ENCODE measurements around the gene HLA-DQA1. TPM values are rescaled to one million over a fixed set of nuclear protein-coding genes. Genes with fewer than 3 reads are reported as not detected.
"Not testable (repeated sequence)": the region's sequence is repeated elsewhere in the genome, so short reads cannot be mapped to it uniquely, and the experiment has no call there.

The HLA-DQA1 gene
- 10 to 100 TPM; 20.3 to 22.2 TPM for total RNA-seq
- polyA plus RNA-seq = 3.2 TPM

DNA sequence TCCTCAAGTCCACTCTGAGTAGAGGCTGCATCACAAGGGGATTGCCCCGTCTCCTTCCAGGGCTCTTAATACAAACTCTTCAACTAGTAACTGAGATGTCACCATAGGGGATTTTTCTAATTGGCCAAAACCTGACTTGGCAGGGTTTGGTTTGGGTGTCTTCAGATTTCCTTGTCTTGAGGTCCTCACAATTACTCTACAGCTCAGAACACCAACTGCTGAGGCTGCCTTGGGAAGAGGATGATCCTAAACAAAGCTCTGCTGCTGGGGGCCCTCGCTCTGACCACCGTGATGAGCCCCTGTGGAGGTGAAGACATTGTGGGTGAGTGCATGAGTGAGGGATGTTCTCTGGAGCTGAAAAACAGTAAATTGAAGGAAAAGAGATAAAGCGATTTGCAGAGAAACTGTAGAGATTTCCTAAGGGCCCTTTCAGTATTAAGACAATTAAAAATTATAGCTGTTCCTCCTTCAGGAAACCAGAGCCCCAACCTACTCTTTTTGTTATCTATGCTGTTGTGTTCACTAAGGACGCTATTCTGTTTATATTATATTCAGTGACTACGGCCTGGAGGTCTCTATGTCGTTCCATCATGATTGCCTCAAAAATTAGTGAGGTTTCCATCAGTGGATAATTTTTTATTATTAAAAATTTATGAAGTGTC is at the start of gene HLA-DQA1:
Gene HLA-DQA1 (plus strand): TSS at position 188 of the 662 bp plus-strand sequence. CDS start 53 bp downstream, at position 241.
- peaks cover 6% of the 10 kb centered on the region for H3K4me1 ChIP-seq (ENCODE audit: insufficient read depth, low read length)
- peak within 1 kb of the TSS; percentile 23 for H3K4me3 ChIP-seq (ENCODE audit: low read length)
- Mint-ChIP-seq H3K36me3 (no peaks in the 10 kb centered on the region), H3K4me1 (peaks cover 17 to 49% (median 47%) of the 10 kb centered on the region in 3 donors), H3K4me3 (peak within 1 kb of the TSS; percentile 28 to 93 (median 83)), H3K27ac (peak within 1 kb of the TSS in 7 of 8 donors; percentile 66 to 94 (median 86)), H3K9me3 (no peaks in the 10 kb centered on the region), H3K27me3 (peaks cover 2 to 6% of the 10 kb centered on the region in 2 donors)
- peak in 1 of 5 donors; percentile 10 for DNase-seq
- no peaks in the 10 kb centered on the region for H3K36me3 ChIP-seq (ENCODE audit: insufficient read depth, low read length)
- H3K9me3 ChIP-seq (ENCODE audit: low read length) = no peaks in the 10 kb centered on the region
- ChIA-PET CTCF (no interaction called here), POLR2A (no interaction called here)
- H3K27ac ChIP-seq (ENCODE audit: low read depth, low read length) = peak within 1 kb of the TSS; percentile 68
- no peaks in the 10 kb centered on the region for H3K27me3 ChIP-seq (ENCODE audit: insufficient read depth, low read length, poor library complexity, severe bottlenecking)

DNA sequence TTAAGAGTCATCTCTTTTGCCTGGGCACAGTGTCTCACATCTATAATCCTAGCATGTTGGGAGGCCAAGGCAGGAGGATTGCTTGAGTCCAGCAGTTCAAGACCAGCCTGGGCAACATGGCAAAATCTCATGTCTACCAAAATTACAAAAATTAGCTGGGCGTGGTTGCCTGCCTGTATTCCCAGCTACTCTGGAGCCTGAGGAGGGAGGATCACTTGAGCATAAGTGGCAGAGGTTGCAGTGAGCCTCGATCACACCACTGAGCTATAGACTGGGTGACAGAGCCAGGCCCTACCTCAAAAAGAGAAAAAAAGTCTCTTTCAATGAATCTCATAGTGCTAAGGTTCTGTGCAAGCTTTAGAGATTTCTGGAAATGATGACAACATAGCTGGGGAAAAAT is 49.0 kb upstream of the HLA-DQA1 start:
- no peaks in the 10 kb centered on the region for H3K4me1 ChIP-seq (ENCODE audit: insufficient read depth, low read length)
- no peaks in the 10 kb centered on the region for H3K9me3 Mint-ChIP-seq
- H3K27me3 Mint-ChIP-seq = peaks cover 1 to 3% of the 10 kb centered on the region in 2 donors
- H3K4me1 Mint-ChIP-seq = peaks cover 28 to 58% (median 50%) of the 10 kb centered on the region in 3 donors
- peak overlapping the region; percentile 22 to 96 (median 83) for H3K4me3 Mint-ChIP-seq
- no peak overlapping the region for H3K4me3 ChIP-seq (ENCODE audit: low read length)
- ChIA-PET POLR2A (no interaction called here), CTCF (no interaction called here)
- DNase-seq = no peak
- H3K27me3 ChIP-seq (ENCODE audit: insufficient read depth, low read length, poor library complexity, severe bottlenecking) = no peaks in the 10 kb centered on the region
- H3K9me3 ChIP-seq (ENCODE audit: low read length) = no peaks in the 10 kb centered on the region
- H3K36me3 Mint-ChIP-seq = no peaks in the 10 kb centered on the region
- H3K36me3 ChIP-seq (ENCODE audit: insufficient read depth, low read length) = no peaks in the 10 kb centered on the region
- peak overlapping the region in 7 of 8 donors; percentile 28 to 94 (median 58) for H3K27ac Mint-ChIP-seq
- H3K27ac ChIP-seq (ENCODE audit: low read depth, low read length) = no peak overlapping the region

DNA sequence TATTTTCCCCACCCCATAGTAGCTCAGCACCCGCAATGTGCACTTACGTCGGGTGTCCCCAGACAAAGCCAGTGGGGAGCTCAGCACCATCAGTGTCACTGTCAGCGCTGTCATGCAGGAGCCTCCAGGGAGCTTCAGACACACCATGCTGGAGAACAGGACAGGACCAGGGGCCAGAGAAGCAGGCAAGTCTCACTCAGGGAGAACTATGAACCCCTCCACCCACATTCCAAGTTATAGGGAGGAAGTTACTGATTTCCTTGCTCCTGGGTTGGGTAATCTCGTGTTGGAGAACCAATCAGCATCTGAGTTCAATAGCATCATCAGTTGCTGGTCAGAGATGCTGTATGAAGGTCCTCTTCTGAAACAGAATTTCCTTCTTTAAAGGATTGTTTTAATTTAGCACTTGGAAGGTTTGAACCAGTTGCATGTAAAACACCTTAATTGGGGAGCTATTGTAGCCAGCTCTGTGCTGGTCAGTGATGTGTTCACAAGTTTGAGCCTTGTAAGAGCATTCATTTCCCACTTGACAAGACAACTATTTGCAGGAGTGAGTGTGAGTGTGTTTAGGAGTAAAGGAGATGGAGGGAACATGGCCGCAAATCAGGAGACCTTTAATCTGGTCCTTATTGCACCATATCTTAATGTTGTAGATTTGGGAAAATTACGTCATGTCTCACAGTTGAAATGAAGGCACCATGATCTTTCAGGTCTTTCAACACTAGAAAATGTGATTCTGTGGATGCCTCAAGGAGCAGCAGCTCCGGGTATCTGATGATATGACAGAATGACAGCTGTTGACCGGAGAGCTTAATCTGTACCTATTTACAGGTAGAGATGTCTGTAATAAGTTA is 47.4 kb upstream of the HLA-DQA1 start, which contains the start of gene HLA-DRB1:
Gene HLA-DRB1 (minus strand): TSS at position 253 of the 854 bp plus-strand sequence. CDS start 106 bp downstream, at position 147.
- Histone ChIP-seq H3K4me3 (ENCODE audit: low read length) (peak within 1 kb of the TSS; percentile 47), H3K27me3 (ENCODE audit: insufficient read depth, low read length, poor library complexity, severe bottlenecking) (no peaks in the 10 kb centered on the region), H3K4me1 (ENCODE audit: insufficient read depth, low read length) (no peaks in the 10 kb centered on the region), H3K36me3 (ENCODE audit: insufficient read depth, low read length) (no peaks in the 10 kb centered on the region), H3K27ac (ENCODE audit: low read depth, low read length) (peak within 1 kb of the TSS; percentile 51), H3K9me3 (ENCODE audit: low read length) (no peaks in the 10 kb centered on the region)
- Mint-ChIP-seq H3K4me3 (peak within 1 kb of the TSS; percentile 73 to 96 (median 83)), H3K4me1 (peaks cover 27 to 47% (median 46%) of the 10 kb centered on the region in 3 donors), H3K9me3 (no peaks in the 10 kb centered on the region), H3K27me3 (peaks cover 0 to 3% of the 10 kb centered on the region in 2 donors), H3K27ac (peak within 1 kb of the TSS; percentile 1 to 96 (median 76)), H3K36me3 (no peaks in the 10 kb centered on the region)
- DNase-seq = peak in 3 of 5 donors; percentile 2 to 8 (median 6)
- ChIA-PET CTCF (no interaction called here), POLR2A (no interaction called here)

DNA sequence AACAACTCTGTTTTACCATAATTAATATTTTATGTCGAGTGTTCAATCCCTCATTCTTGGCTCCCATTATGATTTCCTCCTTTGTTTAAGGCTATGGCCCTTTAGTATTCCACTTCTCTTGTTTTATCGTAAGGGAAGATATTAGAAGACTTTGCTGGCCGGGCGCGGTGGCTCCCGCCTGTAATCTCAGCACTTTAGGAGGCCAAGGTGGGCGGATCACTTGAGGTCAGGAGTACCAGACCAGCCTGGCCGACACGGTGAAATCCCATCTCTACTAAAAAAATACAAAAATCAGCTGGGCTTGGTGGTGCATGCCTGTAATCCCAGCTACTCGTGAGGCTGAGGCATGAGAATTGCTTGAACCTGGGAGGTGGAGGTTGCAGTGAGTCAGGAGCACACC is 46.5 kb upstream of the HLA-DQA1 start:
- POLR2A ChIA-PET; H3K27me3 ChIP-seq (ENCODE audit: insufficient read depth, low read length, poor library complexity, severe bottlenecking); H3K4me3 ChIP-seq (ENCODE audit: low read length); CTCF ChIA-PET; H3K27me3 Mint-ChIP-seq; H3K9me3 ChIP-seq (ENCODE audit: low read length); H3K9me3 Mint-ChIP-seq; H3K36me3 Mint-ChIP-seq; H3K4me1 ChIP-seq (ENCODE audit: insufficient read depth, low read length); H3K27ac Mint-ChIP-seq; H3K27ac ChIP-seq (ENCODE audit: low read depth, low read length); DNase-seq; H3K4me3 Mint-ChIP-seq; H3K36me3 ChIP-seq (ENCODE audit: insufficient read depth, low read length): not testable (repeated sequence)
- peaks cover 22 to 39% (median 38%) of the 10 kb centered on the region in 3 donors for H3K4me1 Mint-ChIP-seq

DNA sequence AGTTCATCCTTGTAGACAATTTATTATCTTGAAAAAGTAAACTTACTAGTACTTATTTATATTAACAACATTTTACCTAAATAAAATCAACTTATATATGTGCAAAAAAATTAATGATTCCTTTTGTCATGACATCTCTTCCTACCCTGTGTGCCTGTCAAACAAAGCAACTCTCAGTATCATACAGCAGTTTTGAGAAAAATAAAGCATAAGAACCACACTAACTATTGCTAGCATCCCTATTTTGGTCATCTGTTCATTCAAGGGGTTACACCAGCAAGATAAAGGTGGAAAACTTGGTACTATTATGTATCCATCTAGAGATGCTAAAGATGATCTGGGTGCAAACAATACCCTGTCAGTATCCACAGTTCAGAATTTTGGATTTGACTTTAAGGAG is 40.2 kb upstream of the HLA-DQA1 start:
- Mint-ChIP-seq H3K9me3 (peaks cover 0 to 2% (median 0%) of the 10 kb centered on the region in 5 donors), H3K27ac (peak overlapping the region in 1 of 8 donors; percentile 21), H3K4me3 (no peak overlapping the region), H3K36me3 (peaks cover 0 to 8% (median 0%) of the 10 kb centered on the region in 3 donors), H3K4me1 (no peaks in the 10 kb centered on the region), H3K27me3 (no peaks in the 10 kb centered on the region)
- Histone ChIP-seq H3K27ac (ENCODE audit: low read depth, low read length) (no peak overlapping the region), H3K36me3 (ENCODE audit: insufficient read depth, low read length) (no peaks in the 10 kb centered on the region), H3K27me3 (ENCODE audit: insufficient read depth, low read length, poor library complexity, severe bottlenecking) (no peaks in the 10 kb centered on the region), H3K4me1 (ENCODE audit: insufficient read depth, low read length) (no peaks in the 10 kb centered on the region), H3K9me3 (ENCODE audit: low read length) (no peaks in the 10 kb centered on the region), H3K4me3 (ENCODE audit: low read length) (no peak overlapping the region)
- CTCF ChIA-PET = no interaction called here
- no peak for DNase-seq
- POLR2A ChIA-PET = no interaction called here

DNA sequence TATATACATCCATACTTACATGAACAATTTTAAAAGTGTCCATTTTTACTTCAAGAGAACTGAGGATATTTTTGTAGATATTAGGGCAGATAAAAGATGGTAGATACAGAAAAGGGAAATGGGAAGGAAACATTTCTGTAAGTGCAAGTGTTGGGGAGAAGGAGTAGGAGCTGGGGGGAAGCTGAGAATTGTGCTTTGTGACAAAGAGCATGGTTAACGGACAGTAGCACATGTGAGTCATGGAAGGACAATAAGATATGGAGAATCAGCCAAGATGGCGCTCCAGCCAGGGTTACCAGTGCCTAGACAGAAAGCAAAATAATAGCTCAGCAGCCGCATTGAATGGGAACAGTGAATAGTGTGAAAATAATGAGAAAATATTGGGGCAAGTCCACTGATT is 34.8 kb upstream of the HLA-DQA1 start:
- Mint-ChIP-seq H3K9me3 (peaks cover 0 to 13% (median 0%) of the 10 kb centered on the region in 5 donors), H3K27ac (peak overlapping the region in 3 of 8 donors; percentile 27 to 61 (median 49))
- no peak overlapping the region for H3K27ac ChIP-seq (ENCODE audit: low read depth, low read length)

DNA sequence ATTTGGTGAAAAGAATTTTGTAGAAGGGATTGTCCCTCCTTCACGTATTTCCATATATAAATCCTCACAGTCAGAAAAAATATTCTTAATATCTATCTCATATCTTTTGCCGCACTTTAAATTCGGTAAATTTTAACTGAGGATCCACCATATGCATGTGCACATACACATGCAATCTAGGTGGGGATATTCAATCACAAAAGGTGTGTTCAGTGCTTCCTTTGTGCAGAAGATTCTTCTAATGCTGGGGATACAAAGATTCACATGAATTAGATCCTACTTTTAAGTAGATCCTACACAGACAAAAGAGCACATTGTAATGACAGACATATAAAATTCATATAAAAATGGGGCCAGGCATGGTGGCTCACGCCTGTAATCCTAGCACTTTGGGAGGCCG is 34.0 kb upstream of the HLA-DQA1 start:
- H3K4me3 Mint-ChIP-seq = no peak overlapping the region
- no peak overlapping the region for H3K27ac ChIP-seq (ENCODE audit: low read depth, low read length)
- no peak for DNase-seq
- no peaks in the 10 kb centered on the region for H3K27me3 Mint-ChIP-seq
- ChIA-PET POLR2A (no interaction called here), CTCF (no interaction called here)
- peak overlapping the region in 2 of 8 donors; percentile 37 to 48 for H3K27ac Mint-ChIP-seq
- peaks cover 18 to 22% (median 19%) of the 10 kb centered on the region in 3 donors for H3K4me1 Mint-ChIP-seq
- H3K36me3 ChIP-seq (ENCODE audit: insufficient read depth, low read length) = no peaks in the 10 kb centered on the region
- no peak overlapping the region for H3K4me3 ChIP-seq (ENCODE audit: low read length)
- peaks cover 9% of the 10 kb centered on the region for H3K4me1 ChIP-seq (ENCODE audit: insufficient read depth, low read length)
- no peaks in the 10 kb centered on the region for H3K27me3 ChIP-seq (ENCODE audit: insufficient read depth, low read length, poor library complexity, severe bottlenecking)
- H3K9me3 Mint-ChIP-seq = peaks cover 0 to 13% (median 0%) of the 10 kb centered on the region in 5 donors
- H3K9me3 ChIP-seq (ENCODE audit: low read length) = no peaks in the 10 kb centered on the region
- peaks cover 0 to 15% (median 0%) of the 10 kb centered on the region in 3 donors for H3K36me3 Mint-ChIP-seq

More for the DNA sequence above, 34.8 kb upstream of the HLA-DQA1 start:
- Histone ChIP-seq H3K4me3 (ENCODE audit: low read length) (no peak overlapping the region), H3K9me3 (ENCODE audit: low read length) (no peaks in the 10 kb centered on the region), H3K4me1 (ENCODE audit: insufficient read depth, low read length) (peaks cover 9% of the 10 kb centered on the region), H3K27me3 (ENCODE audit: insufficient read depth, low read length, poor library complexity, severe bottlenecking) (no peaks in the 10 kb centered on the region), H3K36me3 (ENCODE audit: insufficient read depth, low read length) (no peaks in the 10 kb centered on the region)
- peaks cover 0 to 15% (median 0%) of the 10 kb centered on the region in 3 donors for H3K36me3 Mint-ChIP-seq
- CTCF ChIA-PET = no interaction called here
- no peak overlapping the region for H3K4me3 Mint-ChIP-seq
- H3K4me1 Mint-ChIP-seq = peaks cover 18 to 22% (median 19%) of the 10 kb centered on the region in 3 donors
- H3K27me3 Mint-ChIP-seq = no peaks in the 10 kb centered on the region
- POLR2A ChIA-PET = no interaction called here
- no peak for DNase-seq

DNA sequence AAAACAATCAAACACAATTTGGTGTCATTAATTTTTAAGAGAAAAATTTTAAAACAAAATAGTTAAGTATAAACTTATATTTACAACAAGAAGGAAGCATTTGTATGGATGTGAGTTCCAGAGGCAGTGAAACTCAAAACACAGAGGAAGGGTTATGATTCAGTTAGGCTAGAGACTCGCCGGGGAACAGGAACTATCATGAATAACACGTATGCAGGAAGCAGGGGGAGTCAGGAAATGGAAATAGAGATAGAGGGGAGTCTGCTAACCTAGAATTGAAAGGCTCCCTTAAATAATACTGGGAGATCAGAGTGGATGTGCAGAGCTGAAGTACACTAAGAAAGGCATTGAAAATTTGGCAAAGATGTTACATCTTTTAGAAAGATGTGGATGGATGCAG is 33.3 kb upstream of the HLA-DQA1 start:
- ChIA-PET POLR2A (no interaction called here), CTCF (no interaction called here)
- Histone ChIP-seq H3K9me3 (ENCODE audit: low read length) (no peaks in the 10 kb centered on the region), H3K4me3 (ENCODE audit: low read length) (no peak overlapping the region), H3K27me3 (ENCODE audit: insufficient read depth, low read length, poor library complexity, severe bottlenecking) (no peaks in the 10 kb centered on the region), H3K36me3 (ENCODE audit: insufficient read depth, low read length) (no peaks in the 10 kb centered on the region), H3K27ac (ENCODE audit: low read depth, low read length) (no peak overlapping the region), H3K4me1 (ENCODE audit: insufficient read depth, low read length) (peaks cover 9% of the 10 kb centered on the region)
- Mint-ChIP-seq H3K4me1 (peaks cover 18 to 22% (median 19%) of the 10 kb centered on the region in 3 donors), H3K27me3 (no peaks in the 10 kb centered on the region), H3K36me3 (peaks cover 0 to 10% (median 0%) of the 10 kb centered on the region in 3 donors), H3K9me3 (peaks cover 0 to 13% (median 0%) of the 10 kb centered on the region in 5 donors), H3K27ac (peak overlapping the region in 7 of 8 donors; percentile 16 to 93 (median 79)), H3K4me3 (peak overlapping the region in 6 of 7 donors; percentile 2 to 80 (median 64))
- no peak for DNase-seq

All from CD8-positive, alpha-beta memory T cell (primary cell).